BLaER1 (cell line): Measurements from ENCODE around the gene NIT1.

ENCODE experiments used
- H3K27ac ChIP-seq: shearing (Covaris generic); formaldehyde crosslinking; 2 replicates; pipeline ENCODE4 v1.8.1; 2022
- H3K27me3 ChIP-seq: shearing (Covaris generic); formaldehyde crosslinking; 2 replicates; pipeline ENCODE4 v1.8.1; 2022
- H3K36me3 ChIP-seq: shearing (Covaris generic); formaldehyde crosslinking; 2 replicates; pipeline ENCODE4 v1.8.1; 2022
- H3K4me1 ChIP-seq: shearing (Covaris generic); formaldehyde crosslinking; 2 replicates; pipeline ENCODE4 v1.8.1; 2022
- H3K4me2 ChIP-seq: shearing (Covaris generic); formaldehyde crosslinking; 2 replicates; pipeline ENCODE4 v1.8.1; 2022
- H3K4me3 ChIP-seq: shearing (Covaris generic); formaldehyde crosslinking; 2 replicates; pipeline ENCODE4 v1.8.1; 2022
- H3K9ac ChIP-seq: shearing (Covaris generic); formaldehyde crosslinking; 2 replicates; pipeline ENCODE4 v1.8.1; 2022
- H3K9me3 ChIP-seq: shearing (Covaris generic); formaldehyde crosslinking; 2 replicates; pipeline ENCODE4 v1.8.1; 2022
- H4K20me1 ChIP-seq: shearing (Covaris generic); formaldehyde crosslinking; 2 replicates; pipeline ENCODE4 v1.8.1; 2022
- Cebpa-rat ChIP-seq: shearing (Covaris generic); IDR thresholded peaks from 2 replicates; pipeline ENCODE4 v1.8.1; 2022

NIT1 gene

GRCh38 chr1:161128591-161129420, 10.9 kb downstream of the NIT1 start:
- H3K9me3 ChIP-seq = no peaks in the 10 kb centered on the region
- H3K4me2 ChIP-seq = no peak overlapping the region
- peaks cover 45% of the 10 kb centered on the region for H4K20me1 ChIP-seq
- H3K27ac ChIP-seq = no peak overlapping the region
- H3K36me3 ChIP-seq = peaks cover 68% of the 10 kb centered on the region
- no peaks in the 10 kb centered on the region for H3K27me3 ChIP-seq
- no peak for TF ChIP-seq Cebpa-rat
- no peak overlapping the region for H3K9ac ChIP-seq
- peaks cover 50% of the 10 kb centered on the region for H3K4me1 ChIP-seq
- no peak overlapping the region for H3K4me3 ChIP-seq

DNA sequence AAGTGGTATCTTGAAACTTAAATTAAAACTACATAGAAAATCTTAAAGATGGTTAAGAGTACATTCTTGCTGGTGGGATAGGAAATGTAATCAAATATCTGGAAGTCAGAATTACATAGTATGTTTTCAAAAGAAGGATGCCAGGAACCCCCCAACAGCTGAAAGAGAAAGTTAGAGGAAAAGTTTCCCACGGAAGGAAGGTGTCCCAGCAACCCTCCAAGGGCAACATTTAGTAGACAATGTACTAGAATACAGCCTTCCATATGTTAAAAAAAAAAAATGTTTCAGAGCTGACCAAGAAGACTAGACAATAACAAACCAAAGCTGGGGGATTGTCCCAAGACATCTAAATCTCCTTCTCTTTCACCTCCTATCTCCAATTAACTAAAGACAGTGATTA, 12.4 kb downstream of the NIT1 start:
- no peak for TF ChIP-seq Cebpa-rat
- H3K4me2 ChIP-seq = peak overlapping the region; percentile 86
- no peak overlapping the region for H3K9ac ChIP-seq
- no peak overlapping the region for H3K27ac ChIP-seq
- peaks cover 56% of the 10 kb centered on the region for H3K4me1 ChIP-seq
- H3K9me3 ChIP-seq = no peaks in the 10 kb centered on the region
- H3K27me3 ChIP-seq = no peaks in the 10 kb centered on the region
- H4K20me1 ChIP-seq = peaks cover 31% of the 10 kb centered on the region; the same call in 1 of the 2 replicates
- H3K36me3 ChIP-seq = peaks cover 53% of the 10 kb centered on the region
- H3K4me3 ChIP-seq = no peak overlapping the region

- H3K4me2 ChIP-seq = peak overlapping the region; percentile 86
- H3K27ac ChIP-seq = peak overlapping the region; percentile 93
- H3K9ac ChIP-seq = peak overlapping the region; percentile 93
- no peaks in the 10 kb centered on the region for H3K9me3 ChIP-seq
- H4K20me1 ChIP-seq = peaks cover 21% of the 10 kb centered on the region; the same call in 1 of the 2 replicates
- peaks cover 40% of the 10 kb centered on the region for H3K36me3 ChIP-seq
- TF ChIP-seq Cebpa-rat = no peak
- H3K4me3 ChIP-seq = peak overlapping the region; percentile 71
- peaks cover 56% of the 10 kb centered on the region for H3K4me1 ChIP-seq
- H3K27me3 ChIP-seq = no peaks in the 10 kb centered on the region
Measured at GRCh38 chr1:161131523-161132409, 13.9 kb downstream of the NIT1 start.

DNA sequence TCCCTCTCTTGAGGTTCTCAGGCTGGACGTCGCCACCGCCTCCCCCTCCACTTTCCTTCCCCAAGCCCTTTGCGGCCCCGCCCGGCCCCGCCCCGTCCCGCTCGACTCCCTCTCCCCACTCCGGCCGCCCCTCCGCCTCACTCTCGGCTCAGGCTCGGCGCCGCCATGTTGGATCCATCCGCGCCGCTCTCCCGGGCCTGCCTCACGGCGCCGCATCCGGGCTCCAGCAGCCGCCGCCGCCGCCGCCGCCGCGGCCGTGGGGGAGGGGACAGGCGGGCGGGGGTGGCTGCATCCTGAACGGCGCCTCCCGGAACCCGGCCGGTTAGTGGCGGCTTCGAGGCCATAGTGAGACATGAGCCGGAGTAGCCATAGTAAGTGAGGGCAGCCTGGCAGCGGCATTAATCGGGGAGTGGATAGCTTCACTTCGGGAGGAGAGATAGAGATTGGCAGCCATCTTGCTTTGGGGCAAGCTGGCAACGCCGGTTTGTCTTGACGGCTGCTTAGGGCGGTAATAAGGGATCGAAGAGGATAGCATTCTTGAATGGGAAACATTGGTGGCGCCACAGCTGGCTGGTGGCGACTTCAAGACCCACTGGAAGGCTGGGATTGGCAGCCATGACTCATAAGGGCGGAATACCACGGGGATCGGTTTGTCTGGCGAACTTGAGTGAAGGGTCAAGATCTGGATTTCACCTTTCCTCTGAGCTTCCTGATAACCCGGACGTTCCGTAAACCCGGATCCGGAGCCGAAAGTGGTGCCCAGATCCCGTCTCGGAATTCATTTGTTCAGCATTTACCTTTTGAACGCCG, 14.7 kb downstream of the NIT1 start, which contains the start of gene DEDD:
Gene DEDD (minus strand): TSS at position 258 of the 810 bp plus-strand sequence. CDS start 8,205 bp downstream, outside the sequence.
- H3K4me2 ChIP-seq = peak within 1 kb of the TSS; percentile 90
- peaks cover 52% of the 10 kb centered on the region for H3K4me1 ChIP-seq
- H3K36me3 ChIP-seq = peaks cover 38% of the 10 kb centered on the region
- H3K27ac ChIP-seq = peak within 1 kb of the TSS; percentile 93
- TF ChIP-seq Cebpa-rat = no peak
- H4K20me1 ChIP-seq = peaks cover 13% of the 10 kb centered on the region; the same call in 1 of the 2 replicates
- H3K9me3 ChIP-seq = no peaks in the 10 kb centered on the region
- no peaks in the 10 kb centered on the region for H3K27me3 ChIP-seq
- H3K9ac ChIP-seq = peak within 1 kb of the TSS; percentile 93
- H3K4me3 ChIP-seq = peak within 1 kb of the TSS; percentile 71

DNA sequence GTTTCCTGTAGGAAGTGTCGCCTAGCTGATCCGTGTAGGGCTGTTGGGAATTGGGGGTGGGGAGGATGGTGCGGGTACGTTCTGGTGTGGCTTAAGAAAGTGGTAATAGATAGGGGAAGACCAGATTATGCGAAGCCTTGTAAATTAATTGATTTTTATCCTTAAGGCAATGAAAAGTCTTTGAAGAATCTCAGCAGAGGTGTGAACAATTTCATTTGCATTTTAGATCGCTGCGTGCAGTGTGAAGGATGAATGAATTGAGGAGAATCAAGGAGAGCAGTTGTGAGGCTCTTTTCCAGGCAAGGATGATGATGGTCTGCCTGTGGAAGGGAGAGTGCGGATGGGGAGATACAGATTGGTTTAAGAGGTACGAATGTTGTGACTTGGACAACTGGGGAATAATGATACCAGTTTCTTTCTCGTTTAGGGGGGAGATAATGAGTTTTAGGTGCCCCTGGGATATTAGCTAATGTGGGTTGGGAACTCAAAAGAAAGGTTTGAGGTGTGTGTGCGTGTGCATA, 15.4 kb downstream of the NIT1 start:
- H3K4me2 ChIP-seq = peak overlapping the region; percentile 90
- H3K36me3 ChIP-seq = peaks cover 31% of the 10 kb centered on the region
- peaks cover 11% of the 10 kb centered on the region; the same call in 1 of the 2 replicates for H4K20me1 ChIP-seq
- peak overlapping the region; percentile 71 for H3K4me3 ChIP-seq
- peaks cover 46% of the 10 kb centered on the region for H3K4me1 ChIP-seq
- no peak for TF ChIP-seq Cebpa-rat
- no peaks in the 10 kb centered on the region for H3K9me3 ChIP-seq
- no peaks in the 10 kb centered on the region for H3K27me3 ChIP-seq
- peak overlapping the region; percentile 93 for H3K27ac ChIP-seq
- H3K9ac ChIP-seq = peak overlapping the region; percentile 93

GRCh38 chr1:161137881-161138280, 20.0 kb downstream of the NIT1 start:
- H3K27ac ChIP-seq = no peak overlapping the region
- H3K4me1 ChIP-seq = peaks cover 11% of the 10 kb centered on the region
- H3K27me3 ChIP-seq = no peaks in the 10 kb centered on the region
- H4K20me1 ChIP-seq = no peaks in the 10 kb centered on the region
- H3K4me3 ChIP-seq = no peak overlapping the region
- TF ChIP-seq Cebpa-rat = no peak
- peaks cover 8% of the 10 kb centered on the region; the same call in 1 of the 2 replicates for H3K36me3 ChIP-seq
- H3K4me2 ChIP-seq = no peak overlapping the region
- no peak overlapping the region for H3K9ac ChIP-seq
- no peaks in the 10 kb centered on the region for H3K9me3 ChIP-seq

GRCh38 chr1:161138431-161138830, 20.5 kb downstream of the NIT1 start:
- no peak for TF ChIP-seq Cebpa-rat

DNA sequence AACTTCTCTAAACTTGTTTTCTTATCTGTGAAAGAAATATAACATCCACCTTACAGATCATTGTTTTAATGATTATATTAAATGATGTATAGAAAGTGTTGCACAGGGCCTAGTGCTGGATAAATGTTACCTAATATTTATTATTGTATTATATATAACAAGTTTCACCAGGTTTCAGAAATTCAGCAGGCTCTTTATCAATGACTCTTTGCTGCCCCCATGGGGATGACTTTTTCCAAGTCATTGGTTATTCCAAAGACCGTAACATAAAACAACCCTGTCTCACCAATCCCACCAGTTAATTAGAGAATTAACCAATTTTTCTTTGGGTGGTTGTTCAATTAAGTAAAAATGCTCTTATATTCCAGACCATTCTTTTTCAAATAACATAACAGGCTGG, 21.9 kb downstream of the NIT1 start:
- no peaks in the 10 kb centered on the region for H3K27me3 ChIP-seq
- no peaks in the 10 kb centered on the region for H3K9me3 ChIP-seq
- H3K4me2 ChIP-seq = no peak overlapping the region
- TF ChIP-seq Cebpa-rat = no peak
- H3K9ac ChIP-seq = no peak overlapping the region
- H3K4me1 ChIP-seq = no peaks in the 10 kb centered on the region
- H4K20me1 ChIP-seq = no peaks in the 10 kb centered on the region
- H3K4me3 ChIP-seq = no peak overlapping the region
- H3K27ac ChIP-seq = no peak overlapping the region
- peaks cover 8% of the 10 kb centered on the region; the same call in 1 of the 2 replicates for H3K36me3 ChIP-seq

More at GRCh38 chr1:161138431-161138830, 20.5 kb downstream of the NIT1 start:
- Histone ChIP-seq H3K27ac (no peak overlapping the region), H3K9me3 (no peaks in the 10 kb centered on the region), H3K4me2 (no peak overlapping the region), H4K20me1 (no peaks in the 10 kb centered on the region), H3K36me3 (peaks cover 8% of the 10 kb centered on the region; the same call in 1 of the 2 replicates), H3K4me1 (peaks cover 10% of the 10 kb centered on the region), H3K27me3 (no peaks in the 10 kb centered on the region), H3K9ac (no peak overlapping the region), H3K4me3 (no peak overlapping the region)
